Left lobe of liver (tissue), 2 donors: Measurements from ENCODE around the gene SERPINB7. TPM values are rescaled to one million over a fixed set of nuclear protein-coding genes. Genes with fewer than 3 reads are reported as not detected.

ENCODE experiments used
- ATAC-seq: fragments of 200-7000 bp; cut with Tn5 transposase; one replicate; pipeline ENCODE4 v1.9.1; 2020; ENCODE audit warnings: mild to moderate bottlenecking, moderate library complexity
- DNase-seq: peaks from one replicate; pipeline ENCODE4 v3.0.0-alpha.2; 2020; ENCODE audit warnings: low spot score
- total RNA-seq: library from RNA; stranded (reverse); gene quantifications from one replicate; pipeline ENCODE4 v1.2.1, GENCODE V29; 2021
- donor health status: DM: no; HTN: no; CAD: no; lungs with moderate emphysema.
- donor health status: DM: no; HTN: yes; CAD: no.

The SERPINB7 gene
- total RNA-seq, 1 donor from 2014 or later = not detected

- ATAC-seq = no peak
- DNase-seq = no peak
Measured at GRCh38 chr18:63843008-63843407, 67.8 kb downstream of the SERPINB7 start.

GRCh38 chr18:63844254-63844653, 69.0 kb downstream of the SERPINB7 start:
- ATAC-seq (peak; percentile 72), DNase-seq (no peak)

GRCh38 chr18:63848159-63848558, 72.9 kb downstream of the SERPINB7 start:
- ATAC-seq (peak; percentile 88), DNase-seq (no peak)

GRCh38 chr18:63850020-63850419, 74.8 kb downstream of the SERPINB7 start:
- ATAC-seq = peak; percentile 88

GRCh38 chr18:63850636-63851035, 75.4 kb downstream of the SERPINB7 start:
- no peak for ATAC-seq
- DNase-seq = no peak

More at GRCh38 chr18:63850020-63850419, 74.8 kb downstream of the SERPINB7 start:
- DNase-seq = no peak

Other genes starting within 250 kb of the SERPINB7 start
- not detected for gene SERPINB12, start 233.0 kb upstream of the SERPINB7 start, total RNA-seq
- gene SERPINB13, start 188.1 kb upstream of the SERPINB7 start, total RNA-seq = not detected
- not detected for gene SERPINB4, start 131.2 kb upstream of the SERPINB7 start, total RNA-seq
- gene SERPINB3, start 113.5 kb upstream of the SERPINB7 start, total RNA-seq = not detected
- gene SERPINB11, start 72.5 kb upstream of the SERPINB7 start, total RNA-seq = not detected
- not detected for gene SERPINB2, start 112.3 kb downstream of the SERPINB7 start, total RNA-seq
- not detected for gene SERPINB10, start 132.5 kb downstream of the SERPINB7 start, total RNA-seq
- gene HMSD, start 173.9 kb downstream of the SERPINB7 start, total RNA-seq = 0.23 TPM
- 4.0 TPM for gene SERPINB8, start 194.7 kb downstream of the SERPINB7 start, total RNA-seq